GM12878 (cell line): ENCODE results near the gene SNAI1. TPM values are rescaled to one million over a fixed set of nuclear protein-coding genes. Genes with fewer than 3 reads are reported as not detected.
"Not testable (repeated sequence)": the region's sequence is repeated elsewhere in the genome, so short reads cannot be mapped to it uniquely, and the experiment has no call there.

Source experiments
- ATAC-seq: fragments of 200-7000 bp; cut with Tn5 transposase; 3 replicates; pipeline ENCODE4 v1.9.1; 2020; ENCODE audit warnings: mild to moderate bottlenecking, moderate library complexity
- BruUV-seq: library from RNA; stranded (reverse); fragments of 400-500 nt; replicated peaks from 2 replicates; lab custom pipeline; 2021; lab: Mats Ljungman, UMichigan
- CTCF ChIA-PET: fragments of 300-600 bp; sonication (Branson Sonifier 250); formaldehyde crosslinking; extraction: SDS; loops from one replicate; lab custom pipeline; 2021; ENCODE audit warnings: inconsistent platforms; lab: Yijun Ruan, JAX
- POLR2A ChIA-PET: fragments of 350-600 bp; formaldehyde crosslinking; extraction: SDS; loops from one replicate; lab custom pipeline; 2021; ENCODE audit warnings: inconsistent platforms; lab: Charles Lee
- RAD21 ChIA-PET: fragments of 300-600 bp; sonication (Branson Sonifier 250); formaldehyde crosslinking; loops from one replicate; lab custom pipeline; 2023; ENCODE audit warnings: antibody characterized with exemption; ENCODE audit not compliant: unreplicated experiment; lab: Charles Lee
- SMC1A ChIA-PET: fragments of 300-600 bp; sonication (Branson Sonifier 250); formaldehyde crosslinking; loops from one replicate; lab custom pipeline; 2023; ENCODE audit not compliant: unreplicated experiment, uncharacterized antibody; lab: Charles Lee
- DNase-seq: peaks from one replicate; pipeline ENCODE4 v3.0.0-alpha.2; 2011; ENCODE audit warnings: low read depth, low spot score
- FAIRE-seq: peaks from 3 replicates; lab custom pipeline; 2011; peaks lifted over from hg19 to GRCh38; lab: Jason Lieb, UNC
- H2AFZ ChIP-seq: 2 replicates; pipeline ENCODE4 v1.6.0; 2011; ENCODE audit warnings: low read depth, low read length, control low read depth; ENCODE audit not compliant: control insufficient read depth
- H3K27ac ChIP-seq: 2 replicates; pipeline ENCODE4 v1.5.1; 2011; ENCODE audit warnings: control low read depth; ENCODE audit not compliant: control insufficient read depth, insufficient read depth
- H3K27me3 ChIP-seq, 2 experiments: replicated peaks in 1 of 2; 2 replicates each; pipeline versions ENCODE4 v1.6.0 to v1.6.1; 2011; ENCODE audit warnings: low read length in 1 of 2; ENCODE audit not compliant: control insufficient read depth in 2 of 2, insufficient read depth in 2 of 2
- H3K36me3 ChIP-seq, 2 experiments: 2 replicates each; pipeline ENCODE4 v1.5.1; 2011; ENCODE audit warnings: low read length in 1 of 2; ENCODE audit not compliant: control insufficient read depth in 2 of 2, insufficient read depth in 2 of 2
- H3K4me1 ChIP-seq: 2 replicates; pipeline ENCODE4 v1.6.1; 2011; ENCODE audit warnings: mild to moderate bottlenecking, low read length, moderate library complexity, mixed read lengths; ENCODE audit not compliant: control insufficient read depth, insufficient read depth
- H3K4me2 ChIP-seq: 2 replicates; pipeline ENCODE4 v1.6.0; 2011; ENCODE audit warnings: control low read depth; ENCODE audit not compliant: control insufficient read depth, insufficient read depth
- H3K4me3 ChIP-seq: fragments of 200-600 bp; sonication (generic); 2 replicates; pipeline ENCODE4 v1.5.1; 2016
- H3K79me2 ChIP-seq: 2 replicates; pipeline ENCODE4 v1.6.0; 2011; ENCODE audit warnings: low read length; ENCODE audit not compliant: control insufficient read depth, insufficient read depth
- H3K9ac ChIP-seq: 2 replicates; pipeline ENCODE4 v1.8.0; 2011; ENCODE audit warnings: low read length, control low read depth, mixed read lengths; ENCODE audit not compliant: control insufficient read depth, insufficient read depth
- H3K9me3 ChIP-seq: replicated peaks from 3 replicates; pipeline ENCODE4 v1.5.1; 2011; ENCODE audit warnings: mild to moderate bottlenecking, low read length; ENCODE audit not compliant: control insufficient read depth, insufficient read depth
- H4K20me1 ChIP-seq: 2 replicates; pipeline ENCODE4 v1.6.0; 2011; ENCODE audit not compliant: control insufficient read depth, insufficient read depth
- DPF2 ChIP-seq: fragments of 450-650 bp; IDR thresholded peaks from 2 replicates; pipeline ENCODE4 v1.6.1; 2017; ENCODE audit warnings: mild to moderate bottlenecking
- GABPA ChIP-seq: IDR thresholded peaks from 2 replicates; pipeline ENCODE4 v1.6.1; 2014; ENCODE audit warnings: antibody characterized with exemption, low read depth, mild to moderate bottlenecking, inconsistent platforms
- HDAC6 ChIP-seq: fragments of 200-600 bp; sonication (generic); IDR thresholded peaks from one replicate; pipeline ENCODE4 v1.8.0; 2017; ENCODE audit warnings: antibody characterized with exemption; ENCODE audit not compliant: unreplicated experiment
- POLR2AphosphoS5 ChIP-seq: IDR thresholded peaks from 2 replicates; pipeline ENCODE4 v1.6.1; 2011; ENCODE audit warnings: mild to moderate bottlenecking, low read length, inconsistent platforms
- RUNX3 ChIP-seq: IDR thresholded peaks from 2 replicates; pipeline ENCODE4 v1.6.1; 2012; ENCODE audit warnings: low read length, inconsistent platforms
- SREBF2 ChIP-seq: IDR thresholded peaks from 2 replicates; pipeline ENCODE4 v1.6.1; 2012; ENCODE audit warnings: mild to moderate bottlenecking, low read length
- ZNF207 ChIP-seq: fragments of 450-650 bp; IDR thresholded peaks from 2 replicates; pipeline ENCODE4 v1.6.1; 2014; ENCODE audit warnings: antibody characterized with exemption, mild to moderate bottlenecking, borderline replicate concordance
- WGBS: methylation state at CpG from one replicate; pipeline ENCODE4 v1.1.6; 2016; ENCODE audit warnings: low lambda C conversion rate; ENCODE audit not compliant: insufficient replicate concordance, insufficient coverage; ENCODE audit errors: missing lambda C conversion rate; 5-methylcytosine and 5-hydroxymethylcytosine counted together
- in situ Hi-C: fragments of 300-500 bp; cut with MboI; formaldehyde crosslinking; loops from 9 replicates; pipeline ENCODE4 v1.14.3; 2018; ENCODE audit warnings: mixed read lengths
- intact Hi-C: fragments of 100-400 bp; cut with micrococcal nuclease; formaldehyde crosslinking; loops from one replicate; pipeline ENCODE4 v1.14.2; 2022; ENCODE audit not compliant: unreplicated experiment
- polyA plus RNA-seq, 11 experiments: library from polyadenylated mRNA; depleted of rRNA in 4 of 11; unstranded in 6 of 11; stranded (reverse) in 5 of 11; fragments of >200 nt; fragmentation: Nextera tagmentation in 4 of 11; fragmentation: Illumina TruSeq in 1 of 11; extraction: Ambion mirVana in 4 of 11; extraction: Trizol in 1 of 11; gene quantifications; 1 replicate in 1 of 11; 2 replicates in 10 of 11; pipeline versions ENCODE4 v1.2.1 to v1.2.3, GENCODE V29; 2011 to 2016; ENCODE audit warnings: inconsistent platforms in 2 of 11, missing spikeins in 2 of 11, low read depth in 1 of 11
- total RNA-seq, 4 experiments: library from RNA; depleted of rRNA in 3 of 4; stranded (reverse); fragments of >200 nt in 3 of 4; fragmentation: Illumina TruSeq in 1 of 4; extraction: Trizol in 1 of 4; gene quantifications; 2 replicates each; pipeline versions ENCODE4 v1.2.1 to v1.2.3, GENCODE V29; 2013 to 2021

Gene SNAI1
- total and polyA plus RNA-seq, 10 of the 15 experiments (the other 5 are each of a cell fraction or from before 2014, with no cell fraction given), result 0.11 to 0.79 (median 0.24) TPM; not detected in 2

GRCh38 chr20:49973981-49974380, 8.8 kb upstream of the SNAI1 start:
- Histone ChIP-seq H3K27me3 (no peaks in the 10 kb centered on the region), H2AFZ (no peak overlapping the region), H3K4me3 (no peak overlapping the region), H3K36me3 (no peaks in the 10 kb centered on the region), H3K9ac (no peak overlapping the region), H3K4me2 (no peak overlapping the region), H3K27ac (no peak overlapping the region), H3K9me3 (no peaks in the 10 kb centered on the region), H3K4me1 (no peaks in the 10 kb centered on the region), H3K79me2 (no peaks in the 10 kb centered on the region), H4K20me1 (no peaks in the 10 kb centered on the region)
- intact Hi-C loops (no loop called here), in situ Hi-C loops (no loop called here)
- ChIA-PET CTCF (interaction anchor here (1.0 to 14.7 kb wide), 2 partner anchors 36 to 99 kb away, joined by 3 to 369 read pairs; no protein-coding TSS in a partner anchor), SMC1A (interaction anchor here (5.2 kb wide), 1 partner anchor 97 kb away, joined by 61 read pairs; no protein-coding TSS in a partner anchor), POLR2A (interaction anchor here (0.7 kb wide), 1 partner anchor 192 kb away, joined by 3 read pairs; no protein-coding TSS in a partner anchor), RAD21 (interaction anchor here (0.6 to 11.4 kb wide), 2 partner anchors 11 to 95 kb away, joined by 3 to 234 read pairs; no protein-coding TSS in a partner anchor)
- DNase-seq (no peak), FAIRE-seq (no peak), ATAC-seq (no peak)
- TF ChIP-seq GABPA, result no peak
- TF ChIP-seq SREBF2, result no peak
- TF ChIP-seq ZNF207, result no peak
- no peak for TF ChIP-seq DPF2
- no peak for TF ChIP-seq HDAC6
- no peak for TF ChIP-seq RUNX3
- no TSS peak for BruUV-seq
- WGBS, result 43% methylated on average over 4 of the region's 4 CpGs

GRCh38 chr20:49976542-49976941, 6.2 kb upstream of the SNAI1 start:
- no peaks in the 10 kb centered on the region for H3K9me3 ChIP-seq
- H2AFZ ChIP-seq, result no peak overlapping the region
- intact Hi-C loops, result no loop called here
- ChIA-PET CTCF (interaction anchor here (0.6 to 14.7 kb wide), 13 partner anchors 11 to 202 kb away, joined by 3 to 369 read pairs (median 4); partner anchors contain the start of gene PEDS1), RAD21 (interaction anchor here (1.4 to 11.4 kb wide), 2 partner anchors 93 to 193 kb away, joined by 6 to 234 read pairs; no protein-coding TSS in a partner anchor), SMC1A (interaction anchor here (0.9 to 5.2 kb wide), 3 partner anchors 9 to 94 kb away, joined by 3 to 61 read pairs (median 4); no protein-coding TSS in a partner anchor), POLR2A (no interaction called here)
- no peaks in the 10 kb centered on the region for H3K4me1 ChIP-seq
- H3K79me2 ChIP-seq, result no peaks in the 10 kb centered on the region
- DNase-seq (no peak), FAIRE-seq (no peak), ATAC-seq (no peak)
- H3K4me3 ChIP-seq, result no peak overlapping the region
- in situ Hi-C loops, result loop anchor here (5.0 kb wide), 1 partner anchor 486 kb away; no protein-coding TSS in a partner anchor
- H3K9ac ChIP-seq, result no peak overlapping the region
- H3K27ac ChIP-seq, result no peak overlapping the region
- H3K4me2 ChIP-seq, result no peak overlapping the region
- WGBS, result 13% methylated on average over 2 of the region's 2 CpGs
- no TSS peak for BruUV-seq
- H3K27me3 ChIP-seq, result no peaks in the 10 kb centered on the region
- TF ChIP-seq POLR2AphosphoS5 (no peak), DPF2 (no peak)
- H4K20me1 ChIP-seq, result no peaks in the 10 kb centered on the region
- no peaks in the 10 kb centered on the region for H3K36me3 ChIP-seq

GRCh38 chr20:49977740-49978139, 5.0 kb upstream of the SNAI1 start:
- H3K36me3 ChIP-seq, H2AFZ ChIP-seq, H3K4me3 ChIP-seq, H3K79me2 ChIP-seq, H4K20me1 ChIP-seq, DNase-seq, POLR2A ChIA-PET, FAIRE-seq, H3K27ac ChIP-seq, H3K9ac ChIP-seq, ATAC-seq, H3K27me3 ChIP-seq, H3K4me1 ChIP-seq, H3K9me3 ChIP-seq, BruUV-seq, H3K4me2 ChIP-seq: not testable (repeated sequence)
- CTCF ChIA-PET, result interaction anchor here (1.1 to 14.7 kb wide), 11 partner anchors 11 to 218 kb away, joined by 3 to 369 read pairs (median 8); partner anchors contain the start of gene PEDS1
- 84% methylated on average over 2 of the region's 2 CpGs for WGBS
- intact Hi-C loops, result loop anchor here (2.0 kb wide), 1 partner anchor 191 kb away; no protein-coding TSS in a partner anchor
- in situ Hi-C loops, result loop anchor here (5.0 kb wide), 1 partner anchor 485 kb away; no protein-coding TSS in a partner anchor
- SMC1A ChIA-PET, result interaction anchor here (1.3 to 5.2 kb wide), 8 partner anchors 11 to 191 kb away, joined by 4 to 93 read pairs (median 6); no protein-coding TSS in a partner anchor
- RAD21 ChIA-PET, result interaction anchor here (1.7 to 11.4 kb wide), 2 partner anchors 91 to 192 kb away, joined by 10 to 234 read pairs; no protein-coding TSS in a partner anchor
